ENCODE results near the gene ATG2A. TPM values are rescaled to one million over a fixed set of nuclear protein-coding genes. Genes with fewer than 3 reads are reported as not detected.

ATG2A gene
- total and polyA plus RNA-seq, 10 of the 15 experiments (the other 5 are each of a cell fraction or from before 2014, with no cell fraction given): 0.08 to 19.0 (median 4.6) TPM

GRCh38 chr11:64856382-64857227 lies 60.4 kb downstream of the ATG2A start (continued):
- TF ChIP-seq ZNF687 (IDR thresholded peaks at IDR 0.05) (peak; percentile 72), HSF1 (IDR thresholded peaks at IDR 0.05; ENCODE audit: low read depth, low read length) (no peak), CEBPB (IDR thresholded peaks at IDR 0.05; ENCODE audit: borderline replicate concordance in 1 of 2, low read depth in 2 of 2, low read length in 2 of 2) (peak in 1 of 2 experiments; percentile 32; a peak in 1 of 4 replicates), ZNF217 (IDR thresholded peaks at IDR 0.05) (no peak), PAX5 (IDR thresholded peaks at IDR 0.05; ENCODE audit: borderline replicate concordance, low read depth, low read length) (peak; percentile 78; the same call in 1 of the 2 replicates), POLR2AphosphoS2 (IDR thresholded peaks at IDR 0.05; ENCODE audit: low read depth, low read length) (0 out of 2 replicates have a peak, but pooled peaks have one; percentile 10), NFXL1 (IDR thresholded peaks at IDR 0.05; ENCODE audit: borderline replicate concordance) (no peak), MTA3 (IDR thresholded peaks at IDR 0.05; ENCODE audit: borderline replicate concordance, low read length) (no peak), GATAD2B (conservative IDR thresholded peaks at IDR 0.05; ENCODE audit: low read depth) (peak; percentile 62; the same call in 1 of the 2 replicates), HDGF (IDR thresholded peaks at IDR 0.05) (no peak), EED (IDR thresholded peaks at IDR 0.05; ENCODE audit: low read depth) (peak; percentile 88), FOS (IDR thresholded peaks at IDR 0.05; ENCODE audit: borderline replicate concordance, extremely low read depth, insufficient read length) (no peak), NR2C2 (IDR thresholded peaks at IDR 0.05; ENCODE audit: borderline replicate concordance, control insufficient read depth, insufficient read length, low read depth) (no peak), PML (IDR thresholded peaks at IDR 0.05; ENCODE audit: low read length) (no peak), ATF2 (IDR thresholded peaks at IDR 0.05; ENCODE audit: low read length) (no peak), IRF4 (IDR thresholded peaks at IDR 0.05; ENCODE audit: low read depth, low read length) (peak; percentile 76), POLR2AphosphoS5 (IDR thresholded peaks at IDR 0.05; ENCODE audit: low read length) (peak; percentile 44; the same call in 1 of the 2 replicates), KAT2A (conservative IDR thresholded peaks at IDR 0.05; ENCODE audit: control insufficient read depth, low read depth, low read length) (no peak), CREM (IDR thresholded peaks at IDR 0.05; ENCODE audit: low read depth) (no peak), DPF2 (IDR thresholded peaks at IDR 0.05) (peak; percentile 64), SMC3 (IDR thresholded peaks at IDR 0.05; ENCODE audit: borderline replicate concordance, low read length) (no peak)
- TF ChIP-seq, protein P1, sequence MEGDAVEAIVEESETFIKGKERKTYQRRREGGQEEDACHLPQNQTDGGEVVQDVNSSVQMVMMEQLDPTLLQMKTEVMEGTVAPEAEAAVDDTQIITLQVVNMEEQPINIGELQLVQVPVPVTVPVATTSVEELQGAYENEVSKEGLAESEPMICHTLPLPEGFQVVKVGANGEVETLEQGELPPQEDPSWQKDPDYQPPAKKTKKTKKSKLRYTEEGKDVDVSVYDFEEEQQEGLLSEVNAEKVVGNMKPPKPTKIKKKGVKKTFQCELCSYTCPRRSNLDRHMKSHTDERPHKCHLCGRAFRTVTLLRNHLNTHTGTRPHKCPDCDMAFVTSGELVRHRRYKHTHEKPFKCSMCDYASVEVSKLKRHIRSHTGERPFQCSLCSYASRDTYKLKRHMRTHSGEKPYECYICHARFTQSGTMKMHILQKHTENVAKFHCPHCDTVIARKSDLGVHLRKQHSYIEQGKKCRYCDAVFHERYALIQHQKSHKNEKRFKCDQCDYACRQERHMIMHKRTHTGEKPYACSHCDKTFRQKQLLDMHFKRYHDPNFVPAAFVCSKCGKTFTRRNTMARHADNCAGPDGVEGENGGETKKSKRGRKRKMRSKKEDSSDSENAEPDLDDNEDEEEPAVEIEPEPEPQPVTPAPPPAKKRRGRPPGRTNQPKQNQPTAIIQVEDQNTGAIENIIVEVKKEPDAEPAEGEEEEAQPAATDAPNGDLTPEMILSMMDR (IDR thresholded peaks at IDR 0.05 in 2 of 3, conservative IDR thresholded peaks at IDR 0.05 in 1 of 3; ENCODE audit: control insufficient read depth in 2 of 3, extremely low read depth in 1 of 3, insufficient read depth in 1 of 3, low read depth in 3 of 3, low read length in 3 of 3): no peak
